Measurements from ENCODE around the gene AATF. TPM values are rescaled to one million over a fixed set of nuclear protein-coding genes. Genes with fewer than 3 reads are reported as not detected.

The AATF gene
- total RNA-seq, 1 experiment from 2014 or later: 186 TPM

DNA sequence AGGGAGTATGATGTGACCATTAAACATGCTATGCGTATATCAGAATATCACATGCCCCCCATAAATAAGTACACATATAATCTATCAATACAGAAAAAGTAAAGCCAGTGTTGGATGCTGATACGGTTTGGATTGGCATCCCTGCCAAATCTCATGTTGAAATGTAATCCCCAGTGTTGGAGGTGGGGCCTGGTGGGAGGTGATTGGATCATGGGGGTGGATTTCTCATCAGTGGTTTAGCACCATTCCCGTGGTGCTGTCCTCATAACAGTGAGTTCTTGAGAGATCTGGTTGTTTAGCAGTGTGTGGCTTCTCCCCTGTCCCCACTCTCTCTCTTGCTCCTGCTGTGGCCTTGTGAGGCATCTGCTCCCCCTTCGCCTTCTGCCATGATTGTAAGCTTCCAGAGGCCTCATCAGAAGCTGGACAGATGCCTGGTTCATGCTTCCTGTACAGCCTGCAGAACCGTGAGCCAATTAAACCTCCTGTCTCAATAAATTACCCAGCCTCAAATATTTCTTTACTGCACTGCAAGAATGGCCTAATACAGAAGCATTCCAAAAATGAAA, 88.9 kb downstream of the AATF start:
- intact Hi-C loops (cut with micrococcal nuclease; ENCODE audit: unreplicated experiment): no loop called here
- Mint-ChIP-seq H3K27me3 (ENCODE audit: unreplicated experiment) (peaks cover 13% of the 10 kb centered on the region), H3K9me3 (ENCODE audit: low read depth, unreplicated experiment) (no peaks in the 10 kb centered on the region), H3K4me3 (ENCODE audit: low read depth, unreplicated experiment) (no peak overlapping the region), H3K4me1 (ENCODE audit: low read depth, unreplicated experiment) (no peaks in the 10 kb centered on the region), H3K27ac (ENCODE audit: unreplicated experiment) (no peak overlapping the region), H3K36me3 (ENCODE audit: insufficient read depth, unreplicated experiment) (peaks cover 20% of the 10 kb centered on the region)
- no TSS peak for BruUV-seq (replicated peaks)
- CTCF ChIA-PET: interaction anchor here (1.9 kb wide), 1 partner anchor 10 kb away, joined by 7 read pairs; no protein-coding TSS in a partner anchor
- TF ChIP-seq, protein P1, sequence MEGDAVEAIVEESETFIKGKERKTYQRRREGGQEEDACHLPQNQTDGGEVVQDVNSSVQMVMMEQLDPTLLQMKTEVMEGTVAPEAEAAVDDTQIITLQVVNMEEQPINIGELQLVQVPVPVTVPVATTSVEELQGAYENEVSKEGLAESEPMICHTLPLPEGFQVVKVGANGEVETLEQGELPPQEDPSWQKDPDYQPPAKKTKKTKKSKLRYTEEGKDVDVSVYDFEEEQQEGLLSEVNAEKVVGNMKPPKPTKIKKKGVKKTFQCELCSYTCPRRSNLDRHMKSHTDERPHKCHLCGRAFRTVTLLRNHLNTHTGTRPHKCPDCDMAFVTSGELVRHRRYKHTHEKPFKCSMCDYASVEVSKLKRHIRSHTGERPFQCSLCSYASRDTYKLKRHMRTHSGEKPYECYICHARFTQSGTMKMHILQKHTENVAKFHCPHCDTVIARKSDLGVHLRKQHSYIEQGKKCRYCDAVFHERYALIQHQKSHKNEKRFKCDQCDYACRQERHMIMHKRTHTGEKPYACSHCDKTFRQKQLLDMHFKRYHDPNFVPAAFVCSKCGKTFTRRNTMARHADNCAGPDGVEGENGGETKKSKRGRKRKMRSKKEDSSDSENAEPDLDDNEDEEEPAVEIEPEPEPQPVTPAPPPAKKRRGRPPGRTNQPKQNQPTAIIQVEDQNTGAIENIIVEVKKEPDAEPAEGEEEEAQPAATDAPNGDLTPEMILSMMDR (IDR thresholded peaks at IDR 0.05; ENCODE audit: unreplicated experiment): no peak
- DNase-seq: no peak

DNA sequence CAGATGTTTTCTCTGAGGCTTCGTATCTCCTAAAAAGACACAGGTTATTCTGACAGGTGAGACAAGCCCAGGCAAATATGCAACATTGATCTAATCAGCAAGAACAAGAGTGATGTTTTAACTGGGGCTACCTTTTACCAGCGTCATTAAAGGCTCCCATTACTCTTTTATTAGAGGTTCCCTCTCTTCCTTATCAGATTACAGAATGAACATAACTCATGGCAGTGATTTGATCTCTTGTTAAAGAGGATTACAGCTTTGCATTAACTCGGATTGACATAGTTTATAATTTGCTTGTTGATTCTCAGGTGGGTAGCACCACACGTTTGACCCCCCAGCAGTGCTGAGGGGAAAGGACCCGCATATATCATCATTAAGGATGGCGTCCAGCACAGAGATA, 90.5 kb downstream of the AATF start:
- H3K4me1 Mint-ChIP-seq (ENCODE audit: low read depth, unreplicated experiment): no peaks in the 10 kb centered on the region
- intact Hi-C loops (cut with micrococcal nuclease; ENCODE audit: unreplicated experiment): no loop called here
- TF ChIP-seq, protein P1 (IDR thresholded peaks at IDR 0.05; ENCODE audit: unreplicated experiment): no peak
- no peak overlapping the region for H3K27ac Mint-ChIP-seq (ENCODE audit: unreplicated experiment)
- peaks cover 24% of the 10 kb centered on the region for H3K36me3 Mint-ChIP-seq (ENCODE audit: insufficient read depth, unreplicated experiment)
- no peaks in the 10 kb centered on the region for H3K9me3 Mint-ChIP-seq (ENCODE audit: low read depth, unreplicated experiment)
- no peak overlapping the region for H3K4me3 Mint-ChIP-seq (ENCODE audit: low read depth, unreplicated experiment)
- CTCF ChIA-PET: interaction anchor here (1.9 kb wide), 1 partner anchor 9 kb away, joined by 7 read pairs; no protein-coding TSS in a partner anchor
- BruUV-seq (replicated peaks): no TSS peak
- no peak for DNase-seq
- H3K27me3 Mint-ChIP-seq (ENCODE audit: unreplicated experiment): peaks cover 13% of the 10 kb centered on the region

DNA sequence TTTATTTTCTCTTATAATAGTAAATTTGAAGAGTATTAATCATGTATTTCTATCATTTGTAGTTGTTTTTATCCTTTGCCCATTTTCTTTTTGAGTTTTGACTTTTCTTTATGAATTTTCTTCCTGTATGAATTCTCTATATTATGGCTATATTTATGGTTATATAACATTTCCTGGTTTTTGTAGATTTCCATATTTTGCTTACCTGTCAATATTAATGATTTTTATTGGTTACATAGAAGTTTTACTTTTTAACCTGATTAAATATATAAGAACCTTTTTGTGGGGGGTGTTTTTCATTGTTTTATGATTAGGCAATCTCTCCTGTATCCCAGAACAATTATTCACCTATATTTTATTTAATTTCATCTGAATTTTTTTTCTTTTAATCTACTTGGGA, 93.2 kb downstream of the AATF start:
- Mint-ChIP-seq H3K4me1 (ENCODE audit: low read depth, unreplicated experiment) (no peaks in the 10 kb centered on the region), H3K9me3 (ENCODE audit: low read depth, unreplicated experiment) (no peaks in the 10 kb centered on the region), H3K4me3 (ENCODE audit: low read depth, unreplicated experiment) (no peak overlapping the region), H3K27ac (ENCODE audit: unreplicated experiment) (no peak overlapping the region), H3K36me3 (ENCODE audit: insufficient read depth, unreplicated experiment) (peaks cover 12% of the 10 kb centered on the region), H3K27me3 (ENCODE audit: unreplicated experiment) (peaks cover 13% of the 10 kb centered on the region)
- TF ChIP-seq, protein P1 (IDR thresholded peaks at IDR 0.05; ENCODE audit: unreplicated experiment): no peak
- no peak for DNase-seq
- BruUV-seq (replicated peaks): no TSS peak
- intact Hi-C loops (cut with micrococcal nuclease; ENCODE audit: unreplicated experiment): loop anchor here (10.0 kb wide), 2 partner anchors 187 to 287 kb away; no protein-coding TSS in a partner anchor
- CTCF ChIA-PET: interaction anchor here (0.6 to 1.4 kb wide), 3 partner anchors 19 to 360 kb away, joined by 3 to 11 read pairs (median 8); no protein-coding TSS in a partner anchor

DNA sequence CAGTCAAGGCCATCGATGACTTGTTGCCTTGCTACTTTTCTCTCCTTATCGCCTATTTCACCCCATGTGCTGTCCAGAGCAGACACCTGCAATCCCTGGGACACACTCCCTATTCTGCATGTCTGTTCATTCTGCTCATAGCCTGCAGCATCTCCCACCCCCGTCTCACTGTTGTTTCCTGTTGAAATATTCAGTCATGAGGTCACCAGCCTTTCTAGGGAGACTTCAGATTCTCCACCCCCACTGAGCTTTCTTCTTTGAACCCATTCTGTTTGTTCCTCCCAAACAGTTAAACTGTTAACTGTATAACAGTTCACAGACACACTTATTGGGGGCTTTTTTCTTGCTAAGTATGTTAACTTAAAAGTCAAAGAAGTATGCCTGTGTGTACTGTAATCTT, 94.4 kb downstream of the AATF start:
- Mint-ChIP-seq H3K9me3 (ENCODE audit: low read depth, unreplicated experiment) (no peaks in the 10 kb centered on the region), H3K27ac (ENCODE audit: unreplicated experiment) (no peak overlapping the region), H3K36me3 (ENCODE audit: insufficient read depth, unreplicated experiment) (peaks cover 13% of the 10 kb centered on the region), H3K4me3 (ENCODE audit: low read depth, unreplicated experiment) (no peak overlapping the region), H3K27me3 (ENCODE audit: unreplicated experiment) (peaks cover 2% of the 10 kb centered on the region), H3K4me1 (ENCODE audit: low read depth, unreplicated experiment) (peaks cover 7% of the 10 kb centered on the region)
- CTCF ChIA-PET: interaction anchor here (0.6 to 3.4 kb wide), 5 partner anchors 17 to 1940 kb away, joined by 3 to 18 read pairs (median 4); no protein-coding TSS in a partner anchor
- BruUV-seq (replicated peaks): no TSS peak
- intact Hi-C loops (cut with micrococcal nuclease; ENCODE audit: unreplicated experiment): loop anchor here (10.0 kb wide), 2 partner anchors 188 to 288 kb away; no protein-coding TSS in a partner anchor
- no peak for DNase-seq
- TF ChIP-seq, protein P1 (IDR thresholded peaks at IDR 0.05; ENCODE audit: unreplicated experiment): no peak

Data from Calu3 (cell line).